ENCODE data around the gene ABLIM3.

Gene ABLIM3

GRCh38 chr5:149154650-149155049, 13.4 kb downstream of the ABLIM3 start:
- Histone ChIP-seq H3K27me3 (ENCODE audit: insufficient read depth, low read length) (no peaks in the 10 kb centered on the region), H2AFZ (ENCODE audit: low read depth, low read length) (no peak overlapping the region), H3K9me3 (ENCODE audit: low read length) (no peaks in the 10 kb centered on the region), H3K4me1 (ENCODE audit: insufficient read depth, low read length) (no peaks in the 10 kb centered on the region), H3K36me3 (ENCODE audit: insufficient read depth, low read length) (no peaks in the 10 kb centered on the region), H3K4me3 (ENCODE audit: low read length) (no peak overlapping the region)

- H3K36me3 ChIP-seq (ENCODE audit: insufficient read depth, low read length) = no peaks in the 10 kb centered on the region
- H3K9me3 ChIP-seq (ENCODE audit: low read length) = no peaks in the 10 kb centered on the region
- no peaks in the 10 kb centered on the region for H3K27me3 ChIP-seq (ENCODE audit: insufficient read depth, low read length)
- H3K4me1 ChIP-seq (ENCODE audit: insufficient read depth, low read length) = no peaks in the 10 kb centered on the region
- H3K4me3 ChIP-seq (ENCODE audit: low read length) = no peak overlapping the region
- H2AFZ ChIP-seq (ENCODE audit: low read depth, low read length) = no peak overlapping the region
Measured at GRCh38 chr5:149156435-149157083, 15.3 kb downstream of the ABLIM3 start.

GRCh38 chr5:149157330-149157729, 16.0 kb downstream of the ABLIM3 start:
- H3K36me3 ChIP-seq (ENCODE audit: insufficient read depth, low read length) = no peaks in the 10 kb centered on the region
- no peaks in the 10 kb centered on the region for H3K27me3 ChIP-seq (ENCODE audit: insufficient read depth, low read length)
- H3K4me1 ChIP-seq (ENCODE audit: insufficient read depth, low read length) = no peaks in the 10 kb centered on the region
- H3K4me3 ChIP-seq (ENCODE audit: low read length) = no peak overlapping the region
- H3K9me3 ChIP-seq (ENCODE audit: low read length) = no peaks in the 10 kb centered on the region
- no peak overlapping the region for H2AFZ ChIP-seq (ENCODE audit: low read depth, low read length)

- no peaks in the 10 kb centered on the region for H3K4me1 ChIP-seq (ENCODE audit: insufficient read depth, low read length)
- no peak overlapping the region for H2AFZ ChIP-seq (ENCODE audit: low read depth, low read length)
- no peak overlapping the region for H3K4me3 ChIP-seq (ENCODE audit: low read length)
- H3K27me3 ChIP-seq (ENCODE audit: insufficient read depth, low read length) = no peaks in the 10 kb centered on the region
- H3K9me3 ChIP-seq (ENCODE audit: low read length) = no peaks in the 10 kb centered on the region
- no peaks in the 10 kb centered on the region for H3K36me3 ChIP-seq (ENCODE audit: insufficient read depth, low read length)
Measured at GRCh38 chr5:149160291-149160787, 19.0 kb downstream of the ABLIM3 start.

GRCh38 chr5:149161026-149161687, 19.9 kb downstream of the ABLIM3 start:
- no peak overlapping the region for H2AFZ ChIP-seq (ENCODE audit: low read depth, low read length)
- H3K27me3 ChIP-seq (ENCODE audit: insufficient read depth, low read length) = no peaks in the 10 kb centered on the region
- H3K4me1 ChIP-seq (ENCODE audit: insufficient read depth, low read length) = no peaks in the 10 kb centered on the region
- H3K36me3 ChIP-seq (ENCODE audit: insufficient read depth, low read length) = no peaks in the 10 kb centered on the region
- no peak overlapping the region for H3K4me3 ChIP-seq (ENCODE audit: low read length)
- no peaks in the 10 kb centered on the region for H3K9me3 ChIP-seq (ENCODE audit: low read length)

- Histone ChIP-seq H3K4me3 (ENCODE audit: low read length) (no peak overlapping the region), H3K9me3 (ENCODE audit: low read length) (no peaks in the 10 kb centered on the region), H3K4me1 (ENCODE audit: insufficient read depth, low read length) (no peaks in the 10 kb centered on the region), H2AFZ (ENCODE audit: low read depth, low read length) (no peak overlapping the region), H3K27me3 (ENCODE audit: insufficient read depth, low read length) (no peaks in the 10 kb centered on the region), H3K36me3 (ENCODE audit: insufficient read depth, low read length) (no peaks in the 10 kb centered on the region)
Measured at GRCh38 chr5:149161850-149162249, 20.6 kb downstream of the ABLIM3 start.

- Histone ChIP-seq H3K36me3 (ENCODE audit: insufficient read depth, low read length) (no peaks in the 10 kb centered on the region), H3K4me1 (ENCODE audit: insufficient read depth, low read length) (no peaks in the 10 kb centered on the region), H2AFZ (ENCODE audit: low read depth, low read length) (no peak overlapping the region), H3K27me3 (ENCODE audit: insufficient read depth, low read length) (no peaks in the 10 kb centered on the region), H3K9me3 (ENCODE audit: low read length) (no peaks in the 10 kb centered on the region), H3K4me3 (ENCODE audit: low read length) (no peak overlapping the region)
Measured at GRCh38 chr5:149162401-149163084, 21.2 kb downstream of the ABLIM3 start.

- Histone ChIP-seq H2AFZ (ENCODE audit: low read depth, low read length) (no peak overlapping the region), H3K36me3 (ENCODE audit: insufficient read depth, low read length) (no peaks in the 10 kb centered on the region), H3K4me1 (ENCODE audit: insufficient read depth, low read length) (no peaks in the 10 kb centered on the region), H3K27me3 (ENCODE audit: insufficient read depth, low read length) (no peaks in the 10 kb centered on the region), H3K4me3 (ENCODE audit: low read length) (no peak overlapping the region), H3K9me3 (ENCODE audit: low read length) (no peaks in the 10 kb centered on the region)
Measured at GRCh38 chr5:149164731-149165130, 23.4 kb downstream of the ABLIM3 start.

GRCh38 chr5:149166128-149166527, 24.8 kb downstream of the ABLIM3 start:
- Histone ChIP-seq H3K9me3 (ENCODE audit: low read length) (no peaks in the 10 kb centered on the region), H3K4me1 (ENCODE audit: insufficient read depth, low read length) (no peaks in the 10 kb centered on the region), H3K27me3 (ENCODE audit: insufficient read depth, low read length) (no peaks in the 10 kb centered on the region), H3K4me3 (ENCODE audit: low read length) (no peak overlapping the region), H3K36me3 (ENCODE audit: insufficient read depth, low read length) (no peaks in the 10 kb centered on the region), H2AFZ (ENCODE audit: low read depth, low read length) (no peak overlapping the region)

GRCh38 chr5:149166591-149167100, 25.4 kb downstream of the ABLIM3 start:
- Histone ChIP-seq H3K9me3 (ENCODE audit: low read length) (no peaks in the 10 kb centered on the region), H3K36me3 (ENCODE audit: insufficient read depth, low read length) (no peaks in the 10 kb centered on the region), H3K4me3 (ENCODE audit: low read length) (no peak overlapping the region), H3K27me3 (ENCODE audit: insufficient read depth, low read length) (no peaks in the 10 kb centered on the region), H3K4me1 (ENCODE audit: insufficient read depth, low read length) (no peaks in the 10 kb centered on the region), H2AFZ (ENCODE audit: low read depth, low read length) (no peak overlapping the region)

- Histone ChIP-seq H2AFZ (ENCODE audit: low read depth, low read length) (no peak overlapping the region), H3K36me3 (ENCODE audit: insufficient read depth, low read length) (no peaks in the 10 kb centered on the region), H3K27me3 (ENCODE audit: insufficient read depth, low read length) (no peaks in the 10 kb centered on the region), H3K9me3 (ENCODE audit: low read length) (no peaks in the 10 kb centered on the region), H3K4me3 (ENCODE audit: low read length) (no peak overlapping the region), H3K4me1 (ENCODE audit: insufficient read depth, low read length) (no peaks in the 10 kb centered on the region)
Measured at GRCh38 chr5:149168276-149168906, 27.1 kb downstream of the ABLIM3 start.

- H3K36me3 ChIP-seq (ENCODE audit: insufficient read depth, low read length) = no peaks in the 10 kb centered on the region
- no peaks in the 10 kb centered on the region for H3K9me3 ChIP-seq (ENCODE audit: low read length)
- H3K27me3 ChIP-seq (ENCODE audit: insufficient read depth, low read length) = no peaks in the 10 kb centered on the region
- H2AFZ ChIP-seq (ENCODE audit: low read depth, low read length) = no peak overlapping the region
- H3K4me3 ChIP-seq (ENCODE audit: low read length) = no peak overlapping the region
- H3K4me1 ChIP-seq (ENCODE audit: insufficient read depth, low read length) = no peaks in the 10 kb centered on the region
Measured at GRCh38 chr5:149170299-149170698, 29.0 kb downstream of the ABLIM3 start.

- Histone ChIP-seq H3K9me3 (ENCODE audit: low read length) (no peaks in the 10 kb centered on the region), H3K4me1 (ENCODE audit: insufficient read depth, low read length) (no peaks in the 10 kb centered on the region), H3K4me3 (ENCODE audit: low read length) (no peak overlapping the region), H3K27me3 (ENCODE audit: insufficient read depth, low read length) (no peaks in the 10 kb centered on the region), H2AFZ (ENCODE audit: low read depth, low read length) (no peak overlapping the region), H3K36me3 (ENCODE audit: insufficient read depth, low read length) (no peaks in the 10 kb centered on the region)
Measured at GRCh38 chr5:149172261-149172660, 31.0 kb downstream of the ABLIM3 start.
